ENCODE measurements around the gene SLC7A5.

Gene SLC7A5

DNA sequence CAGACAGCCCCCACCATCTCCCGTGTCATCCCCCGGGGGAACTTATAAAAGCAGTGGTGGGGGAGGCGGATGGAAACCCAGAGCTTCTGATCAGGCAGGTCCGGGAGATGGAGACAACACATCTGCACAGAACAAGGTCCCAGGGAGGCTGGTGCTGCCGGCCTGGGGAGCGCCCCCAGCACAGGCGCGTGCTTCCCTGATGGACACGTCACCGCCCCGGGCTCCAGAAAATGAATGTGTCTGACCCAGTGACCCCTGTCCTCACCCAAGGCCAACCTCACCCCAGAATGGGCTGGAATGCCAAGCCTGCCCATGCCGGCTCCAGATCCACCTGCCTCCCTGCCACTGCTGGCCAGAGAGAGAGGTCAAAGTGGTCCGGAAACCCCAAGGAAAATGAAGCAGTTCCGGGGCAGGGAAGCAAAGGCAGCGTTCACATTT, 12.5 kb downstream of the SLC7A5 start:
- no peak overlapping the region for H2AFZ ChIP-seq (ENCODE audit: low read length)
- H3F3A ChIP-seq (ENCODE audit: insufficient read depth, low read length): no peaks in the 10 kb centered on the region; the same call in 1 of the 2 replicates
- peak overlapping the region; percentile 74 for H3K4me2 ChIP-seq (ENCODE audit: low read length)
- H3K36me3 ChIP-seq (ENCODE audit: insufficient read depth, low read length): peaks cover 59% of the 10 kb centered on the region
- H3K9ac ChIP-seq (ENCODE audit: low read length): peak overlapping the region; percentile 50
- H3K4me1 ChIP-seq (ENCODE audit: insufficient read depth, low read length, severe bottlenecking): peaks cover 99% of the 10 kb centered on the region
- peak overlapping the region; percentile 93 for H3K27ac ChIP-seq (ENCODE audit: low read depth, low read length, poor library complexity, severe bottlenecking)
- no peaks in the 10 kb centered on the region for H3K9me3 ChIP-seq (ENCODE audit: low read length)
- TF ChIP-seq EZH2 (IDR thresholded peaks at IDR 0.05; ENCODE audit: borderline replicate concordance, low read length): no peak
- TF ChIP-seq, protein P1, sequence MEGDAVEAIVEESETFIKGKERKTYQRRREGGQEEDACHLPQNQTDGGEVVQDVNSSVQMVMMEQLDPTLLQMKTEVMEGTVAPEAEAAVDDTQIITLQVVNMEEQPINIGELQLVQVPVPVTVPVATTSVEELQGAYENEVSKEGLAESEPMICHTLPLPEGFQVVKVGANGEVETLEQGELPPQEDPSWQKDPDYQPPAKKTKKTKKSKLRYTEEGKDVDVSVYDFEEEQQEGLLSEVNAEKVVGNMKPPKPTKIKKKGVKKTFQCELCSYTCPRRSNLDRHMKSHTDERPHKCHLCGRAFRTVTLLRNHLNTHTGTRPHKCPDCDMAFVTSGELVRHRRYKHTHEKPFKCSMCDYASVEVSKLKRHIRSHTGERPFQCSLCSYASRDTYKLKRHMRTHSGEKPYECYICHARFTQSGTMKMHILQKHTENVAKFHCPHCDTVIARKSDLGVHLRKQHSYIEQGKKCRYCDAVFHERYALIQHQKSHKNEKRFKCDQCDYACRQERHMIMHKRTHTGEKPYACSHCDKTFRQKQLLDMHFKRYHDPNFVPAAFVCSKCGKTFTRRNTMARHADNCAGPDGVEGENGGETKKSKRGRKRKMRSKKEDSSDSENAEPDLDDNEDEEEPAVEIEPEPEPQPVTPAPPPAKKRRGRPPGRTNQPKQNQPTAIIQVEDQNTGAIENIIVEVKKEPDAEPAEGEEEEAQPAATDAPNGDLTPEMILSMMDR (IDR thresholded peaks at IDR 0.05; ENCODE audit: low read length): no peak
- H3K79me2 ChIP-seq (ENCODE audit: insufficient read depth, low read length): peaks cover 18% of the 10 kb centered on the region
- no peaks in the 10 kb centered on the region for H4K20me1 ChIP-seq (ENCODE audit: insufficient read depth, low read length)
- H3K9me2 ChIP-seq (ENCODE audit: low read depth, low read length): no peaks in the 10 kb centered on the region
- H3K4me3 ChIP-seq (ENCODE audit: low read depth, low read length, poor library complexity, severe bottlenecking): peak overlapping the region; percentile 53
- H3K27me3 ChIP-seq (ENCODE audit: insufficient read depth, low read length): no peaks in the 10 kb centered on the region

DNA sequence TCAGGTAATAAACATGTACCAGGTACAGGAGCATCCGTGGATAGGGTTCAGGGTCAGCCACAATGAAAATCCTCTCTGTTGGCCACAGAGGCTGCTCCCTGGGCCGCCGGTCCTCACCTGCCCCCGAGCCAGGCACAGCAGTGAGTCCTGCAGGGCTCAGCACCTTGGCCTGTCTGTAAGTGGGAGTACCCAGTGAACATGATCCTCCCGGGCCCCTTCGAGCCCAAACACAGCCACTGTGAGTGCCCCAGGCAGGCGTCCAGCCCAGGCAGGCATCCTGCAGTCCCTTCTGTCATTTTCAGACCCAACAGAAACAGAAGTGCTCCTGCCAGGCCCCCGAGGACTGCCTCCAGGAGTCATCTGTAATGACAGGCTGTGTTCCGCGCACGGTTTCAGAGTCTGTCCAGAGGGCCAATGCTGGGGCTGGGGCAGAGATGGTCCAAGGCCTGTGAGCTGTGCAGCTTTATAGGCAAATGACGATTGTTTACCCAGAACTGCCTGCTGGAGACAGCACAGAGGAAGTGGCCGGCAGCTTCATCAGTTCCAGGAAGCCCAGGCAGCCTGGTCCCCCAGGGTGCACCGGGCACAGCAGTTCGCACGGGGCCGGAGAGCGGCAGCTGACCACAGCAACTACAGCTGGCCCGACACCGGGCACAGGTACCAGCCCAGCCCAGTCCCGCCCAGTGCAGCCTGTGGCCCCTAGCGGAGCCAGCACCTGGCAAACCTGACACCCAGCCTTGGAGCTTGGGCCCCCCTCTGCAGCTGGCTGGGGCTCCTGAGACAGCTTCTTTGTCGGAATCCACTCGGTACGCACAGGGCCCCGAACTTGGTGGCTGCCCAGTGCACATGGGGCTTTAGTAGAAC, 13.2 kb downstream of the SLC7A5 start:
- Histone ChIP-seq H4K20me1 (ENCODE audit: insufficient read depth, low read length) (no peaks in the 10 kb centered on the region), H3K27me3 (ENCODE audit: insufficient read depth, low read length) (no peaks in the 10 kb centered on the region), H2AFZ (ENCODE audit: low read length) (no peak overlapping the region), H3K4me3 (ENCODE audit: low read depth, low read length, poor library complexity, severe bottlenecking) (peak overlapping the region; percentile 53), H3K9me2 (ENCODE audit: low read depth, low read length) (no peaks in the 10 kb centered on the region), H3K36me3 (ENCODE audit: insufficient read depth, low read length) (peaks cover 59% of the 10 kb centered on the region), H3K9me3 (ENCODE audit: low read length) (no peaks in the 10 kb centered on the region), H3F3A (ENCODE audit: insufficient read depth, low read length) (no peaks in the 10 kb centered on the region; the same call in 1 of the 2 replicates), H3K27ac (ENCODE audit: low read depth, low read length, poor library complexity, severe bottlenecking) (peak overlapping the region; percentile 93), H3K4me2 (ENCODE audit: low read length) (peak overlapping the region; percentile 74), H3K4me1 (ENCODE audit: insufficient read depth, low read length, severe bottlenecking) (peaks cover 99% of the 10 kb centered on the region), H3K79me2 (ENCODE audit: insufficient read depth, low read length) (peaks cover 11% of the 10 kb centered on the region), H3K9ac (ENCODE audit: low read length) (peak overlapping the region; percentile 50; the same call in 1 of the 2 replicates)
- TF ChIP-seq, protein P1 (IDR thresholded peaks at IDR 0.05; ENCODE audit: low read length): no peak
- TF ChIP-seq EZH2 (IDR thresholded peaks at IDR 0.05; ENCODE audit: borderline replicate concordance, low read length): no peak

DNA sequence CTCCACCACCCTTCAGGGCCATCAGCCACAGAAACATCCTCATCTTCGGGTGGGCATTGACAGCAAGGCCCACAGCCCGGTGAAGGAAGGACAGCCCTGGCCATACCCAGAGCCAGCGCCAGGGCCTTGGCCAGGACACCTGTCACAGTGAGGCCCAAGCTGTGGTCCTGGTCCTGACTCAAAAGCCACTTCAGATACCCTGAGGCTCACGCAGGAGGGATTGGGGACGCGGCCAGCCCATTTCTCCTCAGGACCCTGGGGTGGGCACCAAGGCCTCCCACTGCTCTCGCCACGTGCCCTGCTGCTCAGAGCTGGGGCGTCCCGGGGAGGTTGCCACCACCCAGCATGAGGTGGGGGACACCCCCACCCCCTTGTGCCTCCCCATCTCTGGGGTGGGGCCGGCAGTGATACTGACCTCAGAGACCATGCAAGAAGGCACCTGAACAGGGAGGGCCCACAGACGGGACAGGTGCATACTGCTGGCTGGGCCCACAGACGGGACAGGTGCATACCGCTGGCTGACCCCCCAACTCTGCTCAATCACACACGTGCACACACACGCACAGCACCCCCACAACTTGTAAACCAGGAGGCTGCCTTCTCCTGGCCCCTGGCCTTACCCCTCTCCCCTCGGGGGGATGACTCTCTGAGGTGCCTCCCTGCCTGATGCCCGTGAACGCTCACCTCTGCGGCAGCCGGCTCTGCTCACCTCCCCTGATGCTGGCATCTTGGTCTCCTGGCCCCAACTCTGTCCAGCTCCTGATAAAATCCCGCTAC, 14.2 kb downstream of the SLC7A5 start:
- H3K4me1 ChIP-seq (ENCODE audit: insufficient read depth, low read length, severe bottlenecking): peaks cover 99% of the 10 kb centered on the region
- H3K9ac ChIP-seq (ENCODE audit: low read length): no peak overlapping the region; the same call in 1 of the 2 replicates
- H3K4me3 ChIP-seq (ENCODE audit: low read depth, low read length, poor library complexity, severe bottlenecking): peak overlapping the region; percentile 11
- no peak overlapping the region for H2AFZ ChIP-seq (ENCODE audit: low read length)
- no peaks in the 10 kb centered on the region for H3K27me3 ChIP-seq (ENCODE audit: insufficient read depth, low read length)
- H3K36me3 ChIP-seq (ENCODE audit: insufficient read depth, low read length): peaks cover 61% of the 10 kb centered on the region; the same call in 1 of the 2 replicates
- H3K27ac ChIP-seq (ENCODE audit: low read depth, low read length, poor library complexity, severe bottlenecking): peak overlapping the region; percentile 93
- no peak for TF ChIP-seq EZH2 (IDR thresholded peaks at IDR 0.05; ENCODE audit: borderline replicate concordance, low read length)
- TF ChIP-seq, protein P1 (IDR thresholded peaks at IDR 0.05; ENCODE audit: low read length): no peak
- no peaks in the 10 kb centered on the region for H3K9me2 ChIP-seq (ENCODE audit: low read depth, low read length)
- H3K79me2 ChIP-seq (ENCODE audit: insufficient read depth, low read length): peaks cover 3% of the 10 kb centered on the region; the same call in 1 of the 2 replicates
- no peaks in the 10 kb centered on the region for H3K9me3 ChIP-seq (ENCODE audit: low read length)
- H4K20me1 ChIP-seq (ENCODE audit: insufficient read depth, low read length): no peaks in the 10 kb centered on the region
- H3K4me2 ChIP-seq (ENCODE audit: low read length): peak overlapping the region; percentile 74
- no peaks in the 10 kb centered on the region; the same call in 1 of the 2 replicates for H3F3A ChIP-seq (ENCODE audit: insufficient read depth, low read length)
